Suppressor macrophage treated with lipopolysaccharide for 1 hour (primary cell): ENCODE results near the gene STK24.

Source experiments
- DNase-seq, 3 donors: peaks; one replicate each; pipeline ENCODE4 v3.0.0-alpha.2; 2020 to 2022

Gene STK24

GRCh38 chr13:98401934-98402333 is 175.0 kb downstream of the STK24 start:
- DNase-seq = no peak

DNA sequence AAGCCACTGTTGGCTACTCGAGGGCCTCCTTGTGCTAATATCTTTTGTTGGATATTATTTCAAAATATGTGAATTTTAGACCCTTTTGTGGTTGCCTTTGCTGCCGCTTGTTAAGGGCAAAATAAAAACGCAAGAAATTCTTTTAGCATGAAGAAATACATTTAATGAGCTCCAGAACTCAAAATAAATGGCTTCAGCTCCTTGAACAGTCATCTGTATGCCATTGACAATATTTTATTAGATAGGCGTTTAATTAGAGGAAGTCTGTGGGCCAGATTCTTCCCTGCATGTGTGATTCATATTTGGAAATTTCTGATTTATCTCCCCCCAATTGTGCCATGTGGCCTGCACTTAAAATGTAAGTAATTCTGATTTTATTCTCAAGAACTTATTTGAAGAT is 177.2 kb downstream of the STK24 start:
- DNase-seq = no peak

GRCh38 chr13:98398581-98398980 is 178.3 kb downstream of the STK24 start:
- no peak for DNase-seq

DNA sequence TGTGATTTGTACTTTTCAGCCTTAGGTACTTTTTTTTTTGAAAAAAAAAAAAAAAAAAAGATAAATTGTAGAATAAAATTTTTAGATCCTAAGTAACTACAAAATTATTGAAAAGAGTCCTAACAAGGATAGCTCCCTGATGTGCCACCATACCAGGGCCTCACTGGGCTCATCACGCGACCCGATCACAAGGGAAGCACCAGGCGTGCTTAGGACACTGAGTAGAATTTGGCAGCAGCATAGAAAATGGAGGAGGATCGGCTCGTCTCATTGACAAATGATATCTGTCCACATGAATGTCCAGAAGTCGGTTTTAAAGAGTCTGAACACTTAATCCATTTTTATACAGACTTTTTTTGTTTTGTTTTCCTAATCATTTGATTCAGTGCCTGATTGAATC is 179.0 kb downstream of the STK24 start:
- no peak for DNase-seq

DNA sequence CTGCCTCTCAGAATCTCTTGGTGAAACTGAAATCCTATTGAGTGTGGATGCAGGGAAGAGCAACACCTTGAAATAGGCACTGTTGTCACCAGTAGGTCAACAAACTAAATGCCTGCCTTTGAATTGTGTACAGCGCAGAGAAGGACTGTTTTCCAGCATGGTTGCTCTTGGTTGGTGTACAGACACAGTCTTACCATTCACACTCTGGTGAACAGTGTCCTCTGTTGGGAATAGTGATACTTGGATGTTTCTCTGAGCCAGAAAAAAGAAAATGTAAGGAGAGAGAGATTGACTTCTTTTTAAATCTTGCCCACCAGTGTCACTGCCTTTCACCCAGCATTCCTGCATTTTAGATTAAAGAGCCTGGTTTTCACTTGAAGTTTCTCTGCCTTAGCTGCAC is 179.7 kb downstream of the STK24 start:
- no peak for DNase-seq

GRCh38 chr13:98396071-98396710 is 180.7 kb downstream of the STK24 start:
- DNase-seq = no peak
